Measurements from ENCODE around the gene INPP5D. TPM values are rescaled to one million over a fixed set of nuclear protein-coding genes. Genes with fewer than 3 reads are reported as not detected.
A peak's percentile ranks its signal among the peaks of the same experiment; 100 is the strongest.

The INPP5D gene
- total RNA-seq, 1 donor, result under 0.01 TPM

GRCh38 chr2:233039212-233039845 is 20.8 kb upstream of the INPP5D start:
- peak; percentile 33 for DNase-seq (ENCODE audit: low read depth)
- TF ChIP-seq CTCF (IDR thresholded peaks at IDR 0.05; ENCODE audit: insufficient read depth, low read depth, low read length), result no peak
- H3K4me3 ChIP-seq (ENCODE audit: low read depth, low read length), result no peak overlapping the region

GRCh38 chr2:233039846-233040530 is 20.2 kb upstream of the INPP5D start:
- DNase-seq (ENCODE audit: low read depth), result no peak
- no peak overlapping the region for H3K4me3 ChIP-seq (ENCODE audit: low read depth, low read length)
- TF ChIP-seq CTCF (IDR thresholded peaks at IDR 0.05; ENCODE audit: insufficient read depth, low read depth, low read length), result no peak

- H3K4me3 ChIP-seq (ENCODE audit: low read depth, low read length), result no peak overlapping the region
- no peak for DNase-seq (ENCODE audit: low read depth)
- no peak for TF ChIP-seq CTCF (IDR thresholded peaks at IDR 0.05; ENCODE audit: insufficient read depth, low read depth, low read length)
These were observed 19.6 kb upstream of the INPP5D start for GRCh38 chr2:233040571-233040970.

- DNase-seq (ENCODE audit: low read depth), result no peak
- H3K4me3 ChIP-seq (ENCODE audit: low read depth, low read length), result no peak overlapping the region
- TF ChIP-seq CTCF (IDR thresholded peaks at IDR 0.05; ENCODE audit: insufficient read depth, low read depth, low read length), result no peak
These were observed 18.3 kb upstream of the INPP5D start for GRCh38 chr2:233041722-233042323.

DNA sequence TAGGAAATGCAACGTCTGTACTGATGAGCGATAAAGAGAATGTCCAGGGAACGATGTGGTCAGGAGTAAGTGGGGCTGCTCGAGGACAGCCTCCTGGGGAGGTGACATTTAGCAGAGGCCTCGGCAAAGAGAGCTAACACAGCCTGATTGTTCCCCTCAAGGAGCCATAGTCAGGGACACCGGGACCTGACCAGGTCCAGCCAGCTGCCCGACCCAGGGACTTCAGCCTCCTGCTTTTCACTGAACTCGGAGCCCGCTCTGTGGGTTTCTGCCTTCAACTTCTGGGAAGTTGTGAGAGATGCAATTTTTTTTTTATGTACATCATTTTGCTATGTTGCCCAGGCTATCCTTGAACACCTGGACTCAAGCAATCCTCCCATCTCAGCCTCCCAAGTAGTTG is 17.6 kb upstream of the INPP5D start:
- H3K4me3 ChIP-seq (ENCODE audit: low read depth, low read length), result no peak overlapping the region
- DNase-seq (ENCODE audit: low read depth), result no peak
- no peak for TF ChIP-seq CTCF (IDR thresholded peaks at IDR 0.05; ENCODE audit: insufficient read depth, low read depth, low read length)

DNA sequence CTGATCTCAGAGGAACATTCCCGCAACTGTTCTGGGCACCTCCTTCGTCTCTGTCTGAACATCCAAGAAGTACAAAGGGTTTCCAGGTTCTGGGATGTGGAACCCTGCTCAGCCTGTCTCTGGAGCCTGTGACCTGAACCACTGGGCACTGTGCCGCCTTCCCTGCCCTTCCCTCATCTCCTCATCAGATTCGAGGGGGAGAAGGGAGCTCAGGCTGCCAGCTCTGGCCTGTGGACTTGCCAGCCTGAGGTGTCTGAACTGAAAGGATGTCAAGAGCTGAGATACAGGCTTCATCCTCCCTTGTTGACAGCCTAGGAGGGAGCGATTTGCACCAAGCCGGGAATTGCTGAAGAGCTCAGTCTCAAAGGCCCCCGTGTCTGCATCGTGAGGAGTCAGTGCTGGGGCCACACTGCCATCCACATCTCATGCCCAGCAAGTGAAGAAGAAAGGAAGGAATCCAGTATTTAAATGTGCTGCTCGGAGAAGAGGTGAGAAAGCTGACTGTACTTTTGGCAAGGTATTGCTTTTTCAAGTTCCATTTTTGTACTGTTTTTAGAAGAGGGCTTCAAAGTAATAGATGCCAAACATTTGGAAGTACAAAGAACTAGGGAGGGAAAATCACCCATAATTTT is 15.1 kb upstream of the INPP5D start:
- TF ChIP-seq CTCF (IDR thresholded peaks at IDR 0.05; ENCODE audit: insufficient read depth, low read depth, low read length), result no peak
- no peak for DNase-seq (ENCODE audit: low read depth)
- H3K4me3 ChIP-seq (ENCODE audit: low read depth, low read length), result no peak overlapping the region
